CD4-positive, alpha-beta memory T cell (primary cell): ENCODE measurements around the gene HK2. TPM values are rescaled to one million over a fixed set of nuclear protein-coding genes. Genes with fewer than 3 reads are reported as not detected.
"Not testable (repeated sequence)": the region's sequence is repeated elsewhere in the genome, so short reads cannot be mapped to it uniquely, and the experiment has no call there.

Experiments
- CTCF ChIA-PET: fragments of 350-600 bp; sonication (Branson Sonifier 250); formaldehyde crosslinking; loops from one replicate; lab custom pipeline; 2021; ENCODE audit warnings: inconsistent platforms; ENCODE audit not compliant: partially characterized antibody; lab: Charles Lee
- POLR2A ChIA-PET: fragments of 350-600 bp; sonication (Branson Sonifier 250); formaldehyde crosslinking; loops from one replicate; lab custom pipeline; 2021; ENCODE audit not compliant: partially characterized antibody; lab: Charles Lee
- DNase-seq, 5 donors: peaks; one replicate each; pipeline versions ENCODE4 v3.0.0 to v3.0.0-alpha.2; 2020 to 2022; ENCODE audit warnings: mixed read lengths in 1 of 5
- H3K27ac ChIP-seq: one replicate; pipeline ENCODE4 v1.7.0; 2013; ENCODE audit warnings: low read depth, low read length
- H3K27me3 ChIP-seq: 2 replicates; pipeline ENCODE4 v1.7.0; 2013; ENCODE audit warnings: mild to moderate bottlenecking, low read length, moderate library complexity; ENCODE audit not compliant: insufficient read depth
- H3K36me3 ChIP-seq: 2 replicates; pipeline ENCODE4 v1.7.0; 2013; ENCODE audit warnings: mild to moderate bottlenecking, low read length, moderate library complexity; ENCODE audit not compliant: insufficient read depth
- H3K4me1 ChIP-seq: 2 replicates; pipeline ENCODE4 v1.7.0; 2013; ENCODE audit warnings: mild to moderate bottlenecking, low read length, moderate library complexity; ENCODE audit not compliant: insufficient read depth
- H3K4me3 ChIP-seq, 2 donors: one replicate each; pipeline ENCODE4 v1.7.0; 2013; ENCODE audit warnings: low read length in 2 of 2, mild to moderate bottlenecking in 1 of 2
- H3K9me3 ChIP-seq, 2 donors: one replicate each; pipeline ENCODE4 v1.7.0; 2013; ENCODE audit warnings: low read length in 2 of 2, control low read depth in 1 of 2; ENCODE audit not compliant: control insufficient read depth in 1 of 2
- H3K27ac Mint-ChIP-seq, 7 donors: one replicate each; pipeline ENCODE4 v1.8.0; 2020 to 2021; ENCODE audit warnings: mixed read lengths in 7 of 7, mild to moderate bottlenecking in 6 of 7, inconsistent platforms in 3 of 7, moderate library complexity in 3 of 7
- H3K27me3 Mint-ChIP-seq, 2 donors: one replicate each; pipeline ENCODE4 v1.8.0; 2020 to 2021; ENCODE audit warnings: mixed read lengths in 2 of 2
- H3K36me3 Mint-ChIP-seq, 2 donors: one replicate each; pipeline ENCODE4 v1.8.0; 2020 to 2021; ENCODE audit warnings: mixed read lengths in 2 of 2, inconsistent platforms in 1 of 2, mild to moderate bottlenecking in 1 of 2
- H3K4me1 Mint-ChIP-seq, 4 donors: one replicate each; pipeline ENCODE4 v1.8.0; 2020 to 2021; ENCODE audit warnings: mixed read lengths in 4 of 4, mild to moderate bottlenecking in 1 of 4
- H3K4me3 Mint-ChIP-seq, 8 donors: one replicate each; pipeline ENCODE4 v1.8.0; 2020 to 2021; ENCODE audit warnings: mixed read lengths in 8 of 8, mild to moderate bottlenecking in 7 of 8, moderate library complexity in 6 of 8, inconsistent platforms in 3 of 8
- H3K9me3 Mint-ChIP-seq, 8 donors: one replicate each; pipeline ENCODE4 v1.8.0; 2020 to 2021; ENCODE audit warnings: mixed read lengths in 8 of 8, mild to moderate bottlenecking in 5 of 8, inconsistent platforms in 3 of 8, moderate library complexity in 1 of 8
- intact Hi-C: fragments of 100-400 bp; cut with micrococcal nuclease; formaldehyde crosslinking; loops from one replicate; pipeline ENCODE4 v1.15.1; 2023
- polyA plus RNA-seq, 2 donors: library from polyadenylated mRNA; unstranded; fragments of 300-500 nt; fragmentation: Illumina TruSeq; gene quantifications; one replicate each; pipeline ENCODE4 v1.2.3, GENCODE V29; 2021
- total RNA-seq, 2 experiments: library from RNA; stranded (reverse); gene quantifications; one replicate each; pipeline ENCODE4 v1.2.3, GENCODE V29; 2021

Gene HK2
- 1 to 10 TPM; 7.3 to 9.4 TPM for total RNA-seq
- 1 to 10 TPM; 1.7 to 4.9 TPM for polyA plus RNA-seq

DNA sequence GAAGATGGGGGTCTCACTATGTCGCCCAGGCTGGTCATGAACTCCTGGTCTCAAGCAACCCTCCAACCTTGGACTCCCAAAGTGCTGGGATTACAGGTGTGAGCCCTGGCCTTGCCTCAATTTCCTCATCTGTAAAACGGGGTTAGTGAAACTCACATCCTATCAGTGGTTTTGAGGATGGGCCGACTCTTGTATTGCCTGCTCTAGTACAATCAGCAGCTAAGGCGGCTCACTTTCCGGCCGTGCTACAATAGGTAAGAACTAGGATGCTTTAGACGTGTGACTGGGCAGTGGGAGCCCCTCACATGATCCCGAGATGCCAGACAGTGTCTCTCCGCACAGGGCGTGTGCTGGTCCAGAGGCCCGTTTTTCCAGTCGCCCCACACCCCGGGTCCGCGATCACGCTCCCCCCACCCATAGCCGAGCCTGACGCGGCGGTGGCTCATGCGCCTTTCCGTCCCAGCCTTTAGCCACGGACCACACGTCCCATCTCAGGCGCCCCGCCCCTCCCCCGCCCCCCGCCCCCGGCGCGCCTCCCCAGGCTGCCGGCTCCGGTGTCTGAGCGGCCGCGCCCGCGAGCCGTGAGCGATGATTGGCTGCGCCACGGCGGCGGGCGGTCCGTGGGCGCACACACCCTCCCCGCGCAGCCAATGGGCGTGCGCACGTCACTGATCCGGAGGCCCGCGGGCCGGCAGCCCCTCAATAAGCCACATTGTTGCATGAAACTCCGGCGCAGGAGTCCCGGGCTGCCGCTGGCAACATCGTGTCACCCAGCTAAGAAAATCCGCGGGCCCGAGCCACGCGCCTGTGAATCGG lies at the start of gene HK2:
Gene HK2 (plus strand): TSS at position 710 of the 816 bp plus-strand sequence. CDS start 454 bp downstream, outside the sequence.
- intact Hi-C loops, result loop anchor here (1.0 to 2.0 kb wide), 2 partner anchors 125 to 179 kb away; partner anchors contain the start of genes POLE4 and SEMA4F
- Histone ChIP-seq H3K9me3 (no peaks in the 10 kb centered on the region), H3K27ac (peak within 1 kb of the TSS; percentile 47), H3K4me3 (peak within 1 kb of the TSS; percentile 61 to 68), H3K4me1 (peaks cover 33% of the 10 kb centered on the region), H3K36me3 (no peaks in the 10 kb centered on the region), H3K27me3 (no peaks in the 10 kb centered on the region)
- peak; percentile 74 to 80 (median 77) for DNase-seq
- POLR2A ChIA-PET, result interaction anchor here (0.6 to 9.4 kb wide), 6 partner anchors 11 to 375 kb away, joined by 3 to 148 read pairs (median 3); partner anchors contain the start of gene WBP1
- peak within 1 kb of the TSS; percentile 84 to 96 (median 92) for H3K4me3 Mint-ChIP-seq
- CTCF ChIA-PET, result interaction anchor here (1.3 to 11.5 kb wide), 7 partner anchors 10 to 119 kb away, joined by 3 to 147 read pairs (median 17); no protein-coding TSS in a partner anchor
- H3K36me3 Mint-ChIP-seq, result peaks cover 0 to 1% of the 10 kb centered on the region in 2 donors
- H3K27me3 Mint-ChIP-seq, result no peaks in the 10 kb centered on the region
- no peaks in the 10 kb centered on the region for H3K9me3 Mint-ChIP-seq
- H3K27ac Mint-ChIP-seq, result peak within 1 kb of the TSS; percentile 68 to 91 (median 86)
- H3K4me1 Mint-ChIP-seq, result peaks cover 25 to 43% (median 32%) of the 10 kb centered on the region in 4 donors

DNA sequence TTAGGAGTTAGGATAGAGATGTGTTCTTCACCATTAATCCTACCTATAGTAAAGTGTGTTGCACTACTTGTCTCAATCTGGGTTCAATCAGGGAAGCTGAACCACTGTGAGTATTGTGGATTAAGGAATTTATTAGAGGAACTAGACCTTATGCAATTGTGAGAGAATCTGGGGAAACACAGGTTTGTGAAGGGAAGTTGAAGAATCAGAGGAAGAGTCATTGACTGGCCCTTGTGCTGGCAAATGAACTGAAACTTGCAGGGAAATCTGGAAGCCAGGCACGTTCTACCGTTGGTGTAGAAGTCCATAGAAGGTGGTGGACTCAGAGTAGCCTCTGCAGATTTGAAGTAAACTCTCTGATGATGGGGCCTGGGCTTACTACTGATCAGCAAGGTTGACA lies 44.7 kb upstream of the HK2 start:
- no peak overlapping the region for H3K27ac Mint-ChIP-seq
- no peaks in the 10 kb centered on the region for H3K27me3 ChIP-seq
- no peaks in the 10 kb centered on the region for H3K36me3 ChIP-seq
- peaks cover 4 to 11% of the 10 kb centered on the region in 2 donors for H3K27me3 Mint-ChIP-seq
- no peaks in the 10 kb centered on the region for H3K4me1 ChIP-seq
- H3K4me3 Mint-ChIP-seq, result no peak overlapping the region
- intact Hi-C loops, result no loop called here
- H3K27ac ChIP-seq, result no peak overlapping the region
- no peak overlapping the region for H3K4me3 ChIP-seq
- ChIA-PET CTCF (no interaction called here), POLR2A (no interaction called here)
- H3K9me3 Mint-ChIP-seq, result peaks cover 2 to 29% (median 16%) of the 10 kb centered on the region in 8 donors
- H3K9me3 ChIP-seq, result no peaks in the 10 kb centered on the region
- peaks cover 0 to 5% of the 10 kb centered on the region in 2 donors for H3K36me3 Mint-ChIP-seq
- no peak for DNase-seq
- H3K4me1 Mint-ChIP-seq, result no peaks in the 10 kb centered on the region

DNA sequence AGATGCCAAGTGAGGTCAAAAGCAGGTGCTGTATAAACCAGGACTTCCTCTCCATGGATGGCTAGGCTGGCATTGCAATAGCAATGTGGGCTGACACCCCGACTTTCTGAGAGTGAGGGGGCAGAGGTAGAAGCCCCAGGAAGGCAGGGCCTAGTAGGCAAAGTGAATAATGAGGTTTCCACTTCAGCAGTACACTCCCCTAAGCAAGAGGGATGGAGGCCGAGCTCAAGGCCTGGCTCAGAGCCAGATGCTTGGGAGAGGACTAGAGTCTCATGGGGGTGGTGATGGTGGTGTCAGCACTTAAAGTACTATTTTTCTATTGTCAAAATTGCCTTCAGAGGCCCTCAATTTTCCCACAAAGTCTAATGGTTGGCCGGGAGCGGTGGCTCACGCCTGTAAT lies 41.6 kb upstream of the HK2 start:
- H3K27me3 ChIP-seq, result no peaks in the 10 kb centered on the region
- no peak overlapping the region for H3K27ac ChIP-seq
- H3K4me3 Mint-ChIP-seq, result no peak overlapping the region
- H3K4me3 ChIP-seq, result no peak overlapping the region
- ChIA-PET CTCF (interaction anchor here (0.7 kb wide), 2 partner anchors 10 to 44 kb away, joined by 3 read pairs; no protein-coding TSS in a partner anchor), POLR2A (no interaction called here)
- no peaks in the 10 kb centered on the region for H3K9me3 ChIP-seq
- intact Hi-C loops, result no loop called here
- H3K4me1 Mint-ChIP-seq, result no peaks in the 10 kb centered on the region
- H3K36me3 Mint-ChIP-seq, result peaks cover 0 to 5% of the 10 kb centered on the region in 2 donors
- H3K9me3 Mint-ChIP-seq, result peaks cover 2 to 29% (median 16%) of the 10 kb centered on the region in 8 donors
- H3K27me3 Mint-ChIP-seq, result peaks cover 4 to 8% of the 10 kb centered on the region in 2 donors
- no peak for DNase-seq
- H3K27ac Mint-ChIP-seq, result no peak overlapping the region
- H3K36me3 ChIP-seq, result no peaks in the 10 kb centered on the region
- H3K4me1 ChIP-seq, result no peaks in the 10 kb centered on the region

DNA sequence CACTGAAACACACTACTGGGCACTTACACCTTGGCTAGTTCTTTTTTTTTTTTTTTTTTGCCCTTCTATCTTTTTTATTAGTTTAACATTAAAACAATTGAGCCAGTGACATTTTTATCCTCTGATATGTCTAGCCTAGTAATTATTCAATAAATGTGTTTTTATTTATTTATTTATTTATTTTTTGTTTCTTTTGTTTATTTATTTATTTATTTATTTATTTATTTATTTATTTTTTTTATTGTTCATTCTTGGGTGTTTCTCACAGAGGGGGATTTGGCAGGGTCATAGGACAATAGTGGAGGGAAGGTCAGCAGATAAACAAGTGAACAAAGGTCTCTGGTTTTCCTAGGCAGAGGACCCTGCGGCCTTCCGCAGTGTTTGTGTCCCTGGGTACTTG lies 39.0 kb upstream of the HK2 start:
- H3K4me3 ChIP-seq, H3K27me3 ChIP-seq, H3K9me3 Mint-ChIP-seq, H3K4me1 Mint-ChIP-seq, H3K27ac ChIP-seq, H3K4me3 Mint-ChIP-seq, H3K4me1 ChIP-seq, CTCF ChIA-PET, POLR2A ChIA-PET, H3K9me3 ChIP-seq, intact Hi-C loops, H3K36me3 ChIP-seq, DNase-seq, H3K27me3 Mint-ChIP-seq, H3K27ac Mint-ChIP-seq, H3K36me3 Mint-ChIP-seq: not testable (repeated sequence)

DNA sequence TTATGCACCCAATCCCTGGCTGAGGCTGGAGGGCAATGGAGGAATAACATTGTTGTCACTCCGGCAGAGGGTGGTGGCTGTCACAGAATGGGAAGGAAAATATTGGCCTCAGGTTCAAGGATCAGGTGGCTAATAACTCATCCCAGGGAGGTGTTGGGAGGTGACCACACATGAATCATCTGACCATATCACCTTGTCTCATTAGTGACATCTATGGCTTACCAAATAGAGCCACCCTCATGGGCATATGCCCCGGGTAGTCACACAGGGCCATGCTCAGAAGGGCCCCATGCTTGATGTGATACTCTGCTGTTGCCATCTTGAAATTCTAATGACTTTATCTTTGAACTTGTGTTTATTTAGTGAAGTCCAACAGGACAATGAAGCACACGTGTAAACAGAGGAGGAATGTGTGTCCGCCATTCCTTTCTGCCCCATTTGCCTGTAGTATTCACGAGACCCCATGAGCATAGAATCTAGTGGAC lies 27.5 kb upstream of the HK2 start:
- Mint-ChIP-seq H3K9me3 (peaks cover 0 to 2% (median 0%) of the 10 kb centered on the region in 8 donors), H3K36me3 (no peaks in the 10 kb centered on the region), H3K27ac (peak overlapping the region in 1 of 7 donors; percentile 49), H3K4me1 (no peaks in the 10 kb centered on the region), H3K27me3 (peaks cover 4 to 9% of the 10 kb centered on the region in 2 donors), H3K4me3 (no peak overlapping the region)
- Histone ChIP-seq H3K4me1 (no peaks in the 10 kb centered on the region), H3K27me3 (no peaks in the 10 kb centered on the region), H3K27ac (no peak overlapping the region), H3K9me3 (no peaks in the 10 kb centered on the region), H3K36me3 (no peaks in the 10 kb centered on the region), H3K4me3 (no peak overlapping the region)
- ChIA-PET POLR2A (no interaction called here), CTCF (no interaction called here)
- intact Hi-C loops, result no loop called here
- DNase-seq, result no peak

DNA sequence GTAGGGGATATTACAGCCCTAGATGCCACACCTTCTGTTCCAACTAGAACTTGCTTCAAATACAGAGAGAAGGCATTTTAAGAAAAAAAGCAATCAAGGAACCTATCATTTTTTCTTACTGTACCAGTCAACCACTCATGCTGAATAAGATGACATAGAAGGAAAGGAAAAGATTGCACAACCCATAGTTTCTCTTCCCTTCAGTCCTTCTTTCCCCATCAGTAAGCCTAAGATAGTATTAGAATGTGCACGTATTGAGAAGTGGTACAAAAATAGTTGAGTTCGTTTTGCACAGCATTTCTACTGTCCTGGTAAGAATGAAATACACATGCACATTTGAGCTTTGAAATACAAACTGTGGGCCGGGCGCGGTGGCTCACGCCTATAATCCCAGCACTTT lies 27.0 kb upstream of the HK2 start:
- no peaks in the 10 kb centered on the region for H3K4me1 Mint-ChIP-seq
- H3K36me3 Mint-ChIP-seq, result no peaks in the 10 kb centered on the region
- POLR2A ChIA-PET, result no interaction called here
- no peaks in the 10 kb centered on the region for H3K27me3 ChIP-seq
- peaks cover 4 to 10% of the 10 kb centered on the region in 2 donors for H3K27me3 Mint-ChIP-seq
- H3K4me3 Mint-ChIP-seq, result no peak overlapping the region
- H3K4me3 ChIP-seq, result no peak overlapping the region
- no peaks in the 10 kb centered on the region for H3K36me3 ChIP-seq
- H3K27ac ChIP-seq, result no peak overlapping the region
- no peak for DNase-seq
- CTCF ChIA-PET, result no interaction called here
- intact Hi-C loops, result no loop called here
- peaks cover 0 to 2% (median 0%) of the 10 kb centered on the region in 8 donors for H3K9me3 Mint-ChIP-seq
- no peaks in the 10 kb centered on the region for H3K4me1 ChIP-seq
- no peaks in the 10 kb centered on the region for H3K9me3 ChIP-seq
- H3K27ac Mint-ChIP-seq, result no peak overlapping the region

DNA sequence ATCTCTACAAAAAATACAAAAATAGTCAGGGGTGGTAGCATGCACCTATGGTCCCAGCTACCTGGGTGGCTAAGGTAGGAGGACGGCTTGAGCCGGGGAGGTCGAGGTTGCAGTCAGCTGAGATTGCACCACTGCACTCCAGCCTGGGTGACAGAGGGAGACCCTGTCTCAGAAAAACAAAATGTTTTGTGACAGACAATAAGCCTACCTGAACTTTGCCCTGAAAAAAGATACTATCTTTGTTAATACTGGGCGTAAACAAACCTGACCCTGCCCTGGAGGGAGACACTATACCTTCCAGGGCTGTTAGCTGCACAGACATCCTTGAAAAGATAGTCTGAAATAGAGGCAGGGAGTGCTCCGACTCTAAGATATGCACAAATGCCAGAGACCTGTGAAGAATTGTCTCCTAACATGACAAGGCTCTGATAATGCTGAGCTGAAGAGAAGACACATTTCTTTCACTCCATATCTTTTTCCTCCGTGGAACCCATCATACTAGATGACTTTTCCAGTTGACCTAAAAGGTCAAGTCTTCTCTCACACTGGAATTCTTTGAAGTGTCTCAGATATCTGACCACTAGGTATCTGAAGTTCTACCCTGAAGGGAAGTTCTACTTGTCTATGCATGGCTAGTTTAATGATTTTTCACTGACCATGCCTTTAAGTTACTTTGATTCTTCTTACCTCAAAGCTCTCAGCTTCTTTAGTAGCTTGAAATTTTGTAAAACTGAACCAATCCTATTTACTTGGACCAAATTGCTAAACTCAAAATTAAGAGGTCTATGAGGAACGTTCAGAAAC lies 20.9 kb upstream of the HK2 start:
- H3K36me3 ChIP-seq, result no peaks in the 10 kb centered on the region
- no peak overlapping the region for H3K27ac Mint-ChIP-seq
- no peaks in the 10 kb centered on the region for H3K9me3 ChIP-seq
- no peak overlapping the region for H3K4me3 Mint-ChIP-seq
- H3K4me1 Mint-ChIP-seq, result no peaks in the 10 kb centered on the region
- no peaks in the 10 kb centered on the region for H3K4me1 ChIP-seq
- H3K4me3 ChIP-seq, result no peak overlapping the region
- no peaks in the 10 kb centered on the region for H3K27me3 ChIP-seq
- H3K27me3 Mint-ChIP-seq, result peaks cover 5 to 10% of the 10 kb centered on the region in 2 donors
- H3K36me3 Mint-ChIP-seq, result no peaks in the 10 kb centered on the region
- H3K27ac ChIP-seq, result no peak overlapping the region
- intact Hi-C loops, result no loop called here
- H3K9me3 Mint-ChIP-seq, result no peaks in the 10 kb centered on the region
- DNase-seq, result no peak
- ChIA-PET CTCF (interaction anchor here (1.1 to 1.3 kb wide), 3 partner anchors 19 to 62 kb away, joined by 3 to 5 read pairs (median 4); partner anchors contain the start of gene HK2), POLR2A (no interaction called here)
